HEK293 (cell line): ENCODE data around the gene GRHL3.
A peak's percentile ranks its signal among the peaks of the same experiment; 100 is the strongest.

Source experiments
- KLF16 ChIP-seq: fragments of 450-650 bp; formaldehyde crosslinking; IDR thresholded peaks from 2 replicates; pipeline ENCODE4 v1.5.1; 2017; ENCODE audit warnings: missing biosample characterization, missing genetic modification characterization
- KLF9 ChIP-seq: fragments of 450-650 bp; formaldehyde crosslinking; IDR thresholded peaks from 2 replicates; pipeline ENCODE4 v1.5.1; 2016; ENCODE audit warnings: missing biosample characterization, missing genetic modification characterization, low read depth
- WT1 ChIP-seq: fragments of 450-650 bp; formaldehyde crosslinking; IDR thresholded peaks from 2 replicates; pipeline ENCODE4 v1.5.1; 2016; ENCODE audit warnings: missing biosample characterization, missing genetic modification characterization
- ZBTB48 ChIP-seq: fragments of 450-650 bp; formaldehyde crosslinking; IDR thresholded peaks from 2 replicates; pipeline ENCODE4 v1.5.1; 2016; ENCODE audit warnings: missing biosample characterization, missing genetic modification characterization
- ZEB2 ChIP-seq: fragments of 450-650 bp; formaldehyde crosslinking; IDR thresholded peaks from 2 replicates; pipeline ENCODE4 v1.5.1; 2016; ENCODE audit warnings: missing biosample characterization, missing genetic modification characterization
- ZFP3 ChIP-seq: fragments of 450-650 bp; formaldehyde crosslinking; IDR thresholded peaks from 2 replicates; pipeline ENCODE4 v1.5.1; 2016; ENCODE audit warnings: low read depth, missing biosample characterization, missing genetic modification characterization
- ZNF112 ChIP-seq: fragments of 450-650 bp; formaldehyde crosslinking; IDR thresholded peaks from 2 replicates; pipeline ENCODE4 v1.5.0; 2017; ENCODE audit warnings: missing biosample characterization, missing genetic modification characterization
- ZNF114 ChIP-seq: fragments of 450-650 bp; formaldehyde crosslinking; IDR thresholded peaks from 2 replicates; pipeline ENCODE4 v1.5.0; 2017; ENCODE audit warnings: missing biosample characterization, missing genetic modification characterization
- ZNF121 ChIP-seq: fragments of 450-650 bp; formaldehyde crosslinking; IDR thresholded peaks from 2 replicates; pipeline ENCODE4 v1.5.1; 2016; ENCODE audit warnings: missing biosample characterization, missing genetic modification characterization
- ZNF19 ChIP-seq: fragments of 450-650 bp; formaldehyde crosslinking; IDR thresholded peaks from 2 replicates; pipeline ENCODE4; 2016; ENCODE audit warnings: missing biosample characterization, missing genetic modification characterization, low read depth
- ZNF248 ChIP-seq: fragments of 450-650 bp; formaldehyde crosslinking; IDR thresholded peaks from 2 replicates; pipeline ENCODE4 v1.5.1; 2017; ENCODE audit warnings: missing biosample characterization, missing genetic modification characterization
- ZNF274 ChIP-seq, 2 experiments: fragments of 200-500 bp in 1 of 2; fragments of 450-650 bp in 1 of 2; sonication (Bioruptor generic) in 1 of 2; formaldehyde crosslinking in 1 of 2; IDR thresholded peaks; 2 replicates each; pipeline versions ENCODE4 v1.5.1 to v1.6.1; 2014 to 2016; ENCODE audit warnings: borderline replicate concordance in 1 of 2, inconsistent platforms in 1 of 2, low read length in 1 of 2, missing biosample characterization in 1 of 2, missing genetic modification characterization in 1 of 2
- ZNF311 ChIP-seq: fragments of 450-650 bp; formaldehyde crosslinking; IDR thresholded peaks from 2 replicates; pipeline ENCODE4 v1.5.1; 2017; ENCODE audit warnings: missing biosample characterization, missing genetic modification characterization, borderline replicate concordance
- ZNF350 ChIP-seq: fragments of 450-650 bp; formaldehyde crosslinking; IDR thresholded peaks from 2 replicates; pipeline ENCODE4 v1.5.0; 2017; ENCODE audit warnings: missing biosample characterization, mild to moderate bottlenecking, missing genetic modification characterization
- ZNF37A ChIP-seq: fragments of 450-650 bp; IDR thresholded peaks from 2 replicates; pipeline ENCODE4 v1.5.1; 2018; ENCODE audit warnings: missing biosample characterization, missing genetic modification characterization
- ZNF555 ChIP-seq: fragments of 450-650 bp; formaldehyde crosslinking; conservative IDR thresholded peaks from 2 replicates; pipeline ENCODE4 v1.5.1; 2017; ENCODE audit warnings: missing biosample characterization, mild to moderate bottlenecking, missing genetic modification characterization, inconsistent platforms
- ZNF558 ChIP-seq: fragments of 450-650 bp; formaldehyde crosslinking; IDR thresholded peaks from 2 replicates; pipeline ENCODE4 v1.5.1; 2016; ENCODE audit warnings: missing biosample characterization, missing genetic modification characterization
- ZNF561 ChIP-seq: fragments of 450-650 bp; IDR thresholded peaks from 2 replicates; pipeline ENCODE4 v1.5.1; 2018; ENCODE audit warnings: missing biosample characterization, missing genetic modification characterization, borderline replicate concordance
- ZNF585B ChIP-seq: fragments of 450-650 bp; formaldehyde crosslinking; IDR thresholded peaks from 2 replicates; pipeline ENCODE4 v1.5.1; 2016; ENCODE audit warnings: missing biosample characterization, missing genetic modification characterization
- ZNF610 ChIP-seq: fragments of 450-650 bp; formaldehyde crosslinking; IDR thresholded peaks from 2 replicates; pipeline ENCODE4 v1.5.1; 2016; ENCODE audit warnings: missing biosample characterization, missing genetic modification characterization, borderline replicate concordance
- ZNF707 ChIP-seq: fragments of 450-650 bp; formaldehyde crosslinking; IDR thresholded peaks from 2 replicates; pipeline ENCODE4 v1.5.1; 2016; ENCODE audit warnings: missing biosample characterization, missing genetic modification characterization
- ZNF76 ChIP-seq: fragments of 450-650 bp; formaldehyde crosslinking; IDR thresholded peaks from 2 replicates; pipeline ENCODE4; 2016; ENCODE audit warnings: low read depth, missing biosample characterization, missing genetic modification characterization, borderline replicate concordance
- ZNF777 ChIP-seq: fragments of 450-650 bp; formaldehyde crosslinking; IDR thresholded peaks from 2 replicates; pipeline ENCODE4 v1.5.1; 2017; ENCODE audit warnings: missing biosample characterization, missing genetic modification characterization, borderline replicate concordance
- ZNF830 ChIP-seq: fragments of 450-650 bp; IDR thresholded peaks from 2 replicates; pipeline ENCODE4 v1.5.0; 2018; ENCODE audit warnings: missing biosample characterization, missing genetic modification characterization, low read depth, mild to moderate bottlenecking, moderate library complexity
- ZNF843 ChIP-seq: fragments of 450-650 bp; formaldehyde crosslinking; IDR thresholded peaks from 2 replicates; pipeline ENCODE4 v1.5.1; 2016; ENCODE audit warnings: missing biosample characterization, missing genetic modification characterization
- TF ChIP-seq, protein P1 (sequence below): fragments of 450-650 bp; formaldehyde crosslinking; IDR thresholded peaks from 2 replicates; pipeline ENCODE4 v1.5.1; 2016; ENCODE audit warnings: missing biosample characterization, missing genetic modification characterization, borderline replicate concordance
- TF ChIP-seq, protein P2 (sequence below): IDR thresholded peaks from 2 replicates; pipeline ENCODE4 v1.6.1; 2011; ENCODE audit warnings: mild to moderate bottlenecking, low read depth, low read length, borderline replicate concordance
- TF ChIP-seq, protein P3 (sequence below): fragments of 450-650 bp; formaldehyde crosslinking; optimal IDR thresholded peaks from 2 replicates; pipeline ENCODE3; 2016; ENCODE audit warnings: missing biosample characterization, mild to moderate bottlenecking, missing genetic modification characterization
- TF ChIP-seq, protein P4 (sequence below): fragments of 450-650 bp; formaldehyde crosslinking; IDR thresholded peaks from 2 replicates; pipeline ENCODE4 v1.5.1; 2017; ENCODE audit warnings: missing biosample characterization, missing genetic modification characterization
- TF ChIP-seq, protein P5 (sequence below): fragments of 450-650 bp; formaldehyde crosslinking; IDR thresholded peaks from 2 replicates; pipeline ENCODE4 v1.5.1; 2016; ENCODE audit warnings: missing biosample characterization, missing genetic modification characterization
- TF ChIP-seq, protein P6 (sequence below): fragments of 450-650 bp; formaldehyde crosslinking; IDR thresholded peaks from 2 replicates; pipeline ENCODE4 v1.5.1; 2017; ENCODE audit warnings: missing biosample characterization, missing genetic modification characterization

GRHL3 gene

DNA sequence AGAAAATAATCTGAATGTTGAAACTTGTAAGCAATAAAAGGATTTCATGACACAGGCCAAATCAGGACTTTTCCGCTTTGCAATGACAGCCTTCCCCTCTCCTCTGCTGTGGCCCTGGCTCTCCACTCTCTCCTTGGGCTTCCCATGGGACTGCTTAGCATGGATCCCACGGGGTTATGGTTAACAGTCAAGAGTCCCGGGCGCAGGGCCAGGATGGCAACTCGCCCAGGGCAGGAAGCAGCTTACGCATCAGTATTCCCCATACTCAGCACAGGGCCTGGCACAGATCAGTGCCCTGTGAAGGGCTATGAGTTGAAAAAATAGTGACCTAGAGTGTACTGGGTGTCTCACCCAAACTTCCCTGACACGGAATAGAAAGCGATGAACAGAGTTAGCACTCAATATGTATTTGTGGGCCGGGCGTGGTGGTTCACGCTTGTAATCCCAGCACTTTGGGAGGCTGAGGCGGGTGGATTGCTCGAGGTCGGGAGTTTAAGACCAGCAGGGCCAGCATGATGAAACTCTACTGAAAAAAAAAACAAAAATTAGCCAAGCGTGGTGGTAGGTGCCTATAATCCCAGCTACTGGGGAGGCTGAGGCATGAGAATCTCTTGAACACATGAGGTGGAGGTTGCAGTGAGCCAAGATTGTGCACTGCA lies 29.1 kb upstream of the GRHL3 start (continued):
- 0 out of 2 replicates have a peak, but pooled peaks have one; percentile 63 for TF ChIP-seq ZNF76
- TF ChIP-seq KLF9 (tag by site-specific recombination), result no peak
- TF ChIP-seq ZNF114 (tag by site-specific recombination), result no peak
- TF ChIP-seq ZNF610, result no peak
- TF ChIP-seq, protein P1, sequence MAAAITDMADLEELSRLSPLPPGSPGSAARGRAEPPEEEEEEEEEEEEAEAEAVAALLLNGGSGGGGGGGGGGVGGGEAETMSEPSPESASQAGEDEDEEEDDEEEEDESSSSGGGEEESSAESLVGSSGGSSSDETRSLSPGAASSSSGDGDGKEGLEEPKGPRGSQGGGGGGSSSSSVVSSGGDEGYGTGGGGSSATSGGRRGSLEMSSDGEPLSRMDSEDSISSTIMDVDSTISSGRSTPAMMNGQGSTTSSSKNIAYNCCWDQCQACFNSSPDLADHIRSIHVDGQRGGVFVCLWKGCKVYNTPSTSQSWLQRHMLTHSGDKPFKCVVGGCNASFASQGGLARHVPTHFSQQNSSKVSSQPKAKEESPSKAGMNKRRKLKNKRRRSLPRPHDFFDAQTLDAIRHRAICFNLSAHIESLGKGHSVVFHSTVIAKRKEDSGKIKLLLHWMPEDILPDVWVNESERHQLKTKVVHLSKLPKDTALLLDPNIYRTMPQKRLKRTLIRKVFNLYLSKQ (tag by site-specific recombination), result no peak
- no peak for TF ChIP-seq ZNF555
- TF ChIP-seq ZNF121 (tag by site-specific recombination), result no peak
- TF ChIP-seq KLF16, result no peak; the same call in 1 of the 2 replicates
- peak; percentile 84; the same call in 1 of the 2 replicates for TF ChIP-seq ZNF561 (tag by site-specific recombination)
- no peak for TF ChIP-seq ZFP3
- peak; percentile 81; the same call in 1 of the 2 replicates for TF ChIP-seq ZNF843
- TF ChIP-seq, protein P2, sequence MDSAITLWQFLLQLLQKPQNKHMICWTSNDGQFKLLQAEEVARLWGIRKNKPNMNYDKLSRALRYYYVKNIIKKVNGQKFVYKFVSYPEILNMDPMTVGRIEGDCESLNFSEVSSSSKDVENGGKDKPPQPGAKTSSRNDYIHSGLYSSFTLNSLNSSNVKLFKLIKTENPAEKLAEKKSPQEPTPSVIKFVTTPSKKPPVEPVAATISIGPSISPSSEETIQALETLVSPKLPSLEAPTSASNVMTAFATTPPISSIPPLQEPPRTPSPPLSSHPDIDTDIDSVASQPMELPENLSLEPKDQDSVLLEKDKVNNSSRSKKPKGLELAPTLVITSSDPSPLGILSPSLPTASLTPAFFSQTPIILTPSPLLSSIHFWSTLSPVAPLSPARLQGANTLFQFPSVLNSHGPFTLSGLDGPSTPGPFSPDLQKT, result no peak
- TF ChIP-seq, protein P3, sequence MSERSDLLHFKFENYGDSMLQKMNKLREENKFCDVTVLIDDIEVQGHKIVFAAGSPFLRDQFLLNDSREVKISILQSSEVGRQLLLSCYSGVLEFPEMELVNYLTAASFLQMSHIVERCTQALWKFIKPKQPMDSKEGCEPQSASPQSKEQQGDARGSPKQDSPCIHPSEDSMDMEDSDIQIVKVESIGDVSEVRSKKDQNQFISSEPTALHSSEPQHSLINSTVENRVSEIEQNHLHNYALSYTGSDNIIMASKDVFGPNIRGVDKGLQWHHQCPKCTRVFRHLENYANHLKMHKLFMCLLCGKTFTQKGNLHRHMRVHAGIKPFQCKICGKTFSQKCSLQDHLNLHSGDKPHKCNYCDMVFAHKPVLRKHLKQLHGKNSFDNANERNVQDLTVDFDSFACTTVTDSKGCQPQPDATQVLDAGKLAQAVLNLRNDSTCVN, result no peak
- TF ChIP-seq, protein P4, sequence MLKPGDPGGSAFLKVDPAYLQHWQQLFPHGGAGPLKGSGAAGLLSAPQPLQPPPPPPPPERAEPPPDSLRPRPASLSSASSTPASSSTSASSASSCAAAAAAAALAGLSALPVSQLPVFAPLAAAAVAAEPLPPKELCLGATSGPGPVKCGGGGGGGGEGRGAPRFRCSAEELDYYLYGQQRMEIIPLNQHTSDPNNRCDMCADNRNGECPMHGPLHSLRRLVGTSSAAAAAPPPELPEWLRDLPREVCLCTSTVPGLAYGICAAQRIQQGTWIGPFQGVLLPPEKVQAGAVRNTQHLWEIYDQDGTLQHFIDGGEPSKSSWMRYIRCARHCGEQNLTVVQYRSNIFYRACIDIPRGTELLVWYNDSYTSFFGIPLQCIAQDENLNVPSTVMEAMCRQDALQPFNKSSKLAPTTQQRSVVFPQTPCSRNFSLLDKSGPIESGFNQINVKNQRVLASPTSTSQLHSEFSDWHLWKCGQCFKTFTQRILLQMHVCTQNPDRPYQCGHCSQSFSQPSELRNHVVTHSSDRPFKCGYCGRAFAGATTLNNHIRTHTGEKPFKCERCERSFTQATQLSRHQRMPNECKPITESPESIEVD (tag by site-specific recombination), result peak; percentile 65
- TF ChIP-seq, protein P5, sequence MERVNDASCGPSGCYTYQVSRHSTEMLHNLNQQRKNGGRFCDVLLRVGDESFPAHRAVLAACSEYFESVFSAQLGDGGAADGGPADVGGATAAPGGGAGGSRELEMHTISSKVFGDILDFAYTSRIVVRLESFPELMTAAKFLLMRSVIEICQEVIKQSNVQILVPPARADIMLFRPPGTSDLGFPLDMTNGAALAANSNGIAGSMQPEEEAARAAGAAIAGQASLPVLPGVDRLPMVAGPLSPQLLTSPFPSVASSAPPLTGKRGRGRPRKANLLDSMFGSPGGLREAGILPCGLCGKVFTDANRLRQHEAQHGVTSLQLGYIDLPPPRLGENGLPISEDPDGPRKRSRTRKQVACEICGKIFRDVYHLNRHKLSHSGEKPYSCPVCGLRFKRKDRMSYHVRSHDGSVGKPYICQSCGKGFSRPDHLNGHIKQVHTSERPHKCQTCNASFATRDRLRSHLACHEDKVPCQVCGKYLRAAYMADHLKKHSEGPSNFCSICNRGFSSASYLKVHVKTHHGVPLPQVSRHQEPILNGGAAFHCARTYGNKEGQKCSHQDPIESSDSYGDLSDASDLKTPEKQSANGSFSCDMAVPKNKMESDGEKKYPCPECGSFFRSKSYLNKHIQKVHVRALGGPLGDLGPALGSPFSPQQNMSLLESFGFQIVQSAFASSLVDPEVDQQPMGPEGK (tag by site-specific recombination), result peak; percentile 53
- peak; percentile 95 for TF ChIP-seq ZEB2 (tag by site-specific recombination)
- no peak for TF ChIP-seq ZNF19
- TF ChIP-seq ZNF274 (IDR thresholded peaks at IDR 0.05; ENCODE audit: low read length), result no peak
- TF ChIP-seq ZNF274 (tag by site-specific recombination; IDR thresholded peaks at IDR 0.05; ENCODE audit: borderline replicate concordance), result no peak
- no peak for TF ChIP-seq ZNF558 (tag by site-specific recombination)
- peak; percentile 82 for TF ChIP-seq ZBTB48
- no peak for TF ChIP-seq ZNF350
- TF ChIP-seq WT1, result peak; percentile 50; the same call in 1 of the 2 replicates
- TF ChIP-seq ZNF830 (tag by site-specific recombination), result no peak
- TF ChIP-seq ZNF585B (tag by site-specific recombination), result no peak
- TF ChIP-seq ZNF707 (tag by site-specific recombination), result no peak
- TF ChIP-seq ZNF777, result no peak
- TF ChIP-seq ZNF311, result no peak
- no peak for TF ChIP-seq ZNF248 (tag by site-specific recombination)
- no peak for TF ChIP-seq ZNF37A (tag by site-specific recombination)
- no peak for TF ChIP-seq ZNF112 (tag by site-specific recombination)
- TF ChIP-seq, protein P6, sequence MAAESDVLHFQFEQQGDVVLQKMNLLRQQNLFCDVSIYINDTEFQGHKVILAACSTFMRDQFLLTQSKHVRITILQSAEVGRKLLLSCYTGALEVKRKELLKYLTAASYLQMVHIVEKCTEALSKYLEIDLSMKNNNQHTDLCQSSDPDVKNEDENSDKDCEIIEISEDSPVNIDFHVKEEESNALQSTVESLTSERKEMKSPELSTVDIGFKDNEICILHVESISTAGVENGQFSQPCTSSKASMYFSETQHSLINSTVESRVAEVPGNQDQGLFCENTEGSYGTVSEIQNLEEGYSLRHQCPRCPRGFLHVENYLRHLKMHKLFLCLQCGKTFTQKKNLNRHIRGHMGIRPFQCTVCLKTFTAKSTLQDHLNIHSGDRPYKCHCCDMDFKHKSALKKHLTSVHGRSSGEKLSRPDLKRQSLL (tag by site-specific recombination), result no peak
